ENCODE measurements around the gene ZBED5.
A peak's percentile ranks its signal among the peaks of the same experiment; 100 is the strongest.

Gene ZBED5

GRCh38 chr11:10813945-10814344, 43.9 kb downstream of the ZBED5 start:
- no peaks in the 10 kb centered on the region for H3K27me3 ChIP-seq
- peaks cover 0 to 8% (median 0%) of the 10 kb centered on the region in 4 donors for H3K4me1 ChIP-seq
- H3K27ac ChIP-seq = no peak overlapping the region
- DNase-seq = no peak
- no peaks in the 10 kb centered on the region for H3K9me3 ChIP-seq
- TF ChIP-seq, protein P1, sequence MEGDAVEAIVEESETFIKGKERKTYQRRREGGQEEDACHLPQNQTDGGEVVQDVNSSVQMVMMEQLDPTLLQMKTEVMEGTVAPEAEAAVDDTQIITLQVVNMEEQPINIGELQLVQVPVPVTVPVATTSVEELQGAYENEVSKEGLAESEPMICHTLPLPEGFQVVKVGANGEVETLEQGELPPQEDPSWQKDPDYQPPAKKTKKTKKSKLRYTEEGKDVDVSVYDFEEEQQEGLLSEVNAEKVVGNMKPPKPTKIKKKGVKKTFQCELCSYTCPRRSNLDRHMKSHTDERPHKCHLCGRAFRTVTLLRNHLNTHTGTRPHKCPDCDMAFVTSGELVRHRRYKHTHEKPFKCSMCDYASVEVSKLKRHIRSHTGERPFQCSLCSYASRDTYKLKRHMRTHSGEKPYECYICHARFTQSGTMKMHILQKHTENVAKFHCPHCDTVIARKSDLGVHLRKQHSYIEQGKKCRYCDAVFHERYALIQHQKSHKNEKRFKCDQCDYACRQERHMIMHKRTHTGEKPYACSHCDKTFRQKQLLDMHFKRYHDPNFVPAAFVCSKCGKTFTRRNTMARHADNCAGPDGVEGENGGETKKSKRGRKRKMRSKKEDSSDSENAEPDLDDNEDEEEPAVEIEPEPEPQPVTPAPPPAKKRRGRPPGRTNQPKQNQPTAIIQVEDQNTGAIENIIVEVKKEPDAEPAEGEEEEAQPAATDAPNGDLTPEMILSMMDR (IDR thresholded peaks at IDR 0.05) = no peak
- H3K36me3 ChIP-seq = no peaks in the 10 kb centered on the region
- intact Hi-C loops (cut with DNase I; ENCODE audit: low total_unique reads) = loop anchor here (1.0 kb wide), 1 partner anchor 19 kb away; no protein-coding TSS in a partner anchor
- H3K4me3 ChIP-seq = no peak overlapping the region

DNA sequence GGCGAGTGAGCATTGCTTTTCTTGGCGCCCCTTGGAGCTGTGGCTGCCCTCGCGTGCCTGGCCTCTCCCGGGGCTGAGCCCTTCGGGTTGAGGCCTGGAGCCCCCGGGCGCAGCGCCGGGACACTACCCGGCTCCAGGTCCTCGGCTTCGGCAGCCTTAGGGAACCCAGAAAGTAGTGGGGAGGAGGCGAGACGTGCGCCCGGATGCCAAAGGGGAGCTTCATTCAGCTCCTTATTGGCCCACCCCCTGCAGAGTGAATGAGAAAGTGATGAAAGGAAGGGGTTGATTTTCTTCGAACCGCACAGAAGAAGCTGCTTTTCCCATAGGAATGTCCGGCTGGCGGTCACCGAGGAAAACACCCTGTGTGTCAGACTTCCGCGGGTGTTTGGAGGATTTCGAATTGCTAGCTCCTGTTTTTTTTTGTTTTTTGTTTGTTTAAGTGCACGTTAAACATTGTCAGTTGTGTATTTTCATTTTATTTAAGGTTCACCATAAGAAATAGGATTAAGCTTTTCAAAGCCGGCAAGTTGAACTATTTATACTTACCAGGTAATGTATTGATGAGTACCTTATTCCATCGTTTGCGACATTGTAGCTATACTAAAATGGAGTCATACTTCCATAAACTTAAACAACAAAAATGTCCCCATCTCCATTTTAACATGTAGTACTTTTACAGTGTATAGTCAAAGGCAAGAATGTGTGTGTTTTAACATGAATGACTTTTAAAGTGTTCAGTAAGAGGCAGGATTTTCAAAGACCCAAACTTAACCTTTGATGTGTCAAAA, 48.3 kb downstream of the ZBED5 start:
- peak overlapping the region; percentile 93 to 98 for H3K4me3 ChIP-seq
- TF ChIP-seq, protein P1 (IDR thresholded peaks at IDR 0.05) = no peak
- DNase-seq = peak in 1 of 2 donors; percentile 30

DNA sequence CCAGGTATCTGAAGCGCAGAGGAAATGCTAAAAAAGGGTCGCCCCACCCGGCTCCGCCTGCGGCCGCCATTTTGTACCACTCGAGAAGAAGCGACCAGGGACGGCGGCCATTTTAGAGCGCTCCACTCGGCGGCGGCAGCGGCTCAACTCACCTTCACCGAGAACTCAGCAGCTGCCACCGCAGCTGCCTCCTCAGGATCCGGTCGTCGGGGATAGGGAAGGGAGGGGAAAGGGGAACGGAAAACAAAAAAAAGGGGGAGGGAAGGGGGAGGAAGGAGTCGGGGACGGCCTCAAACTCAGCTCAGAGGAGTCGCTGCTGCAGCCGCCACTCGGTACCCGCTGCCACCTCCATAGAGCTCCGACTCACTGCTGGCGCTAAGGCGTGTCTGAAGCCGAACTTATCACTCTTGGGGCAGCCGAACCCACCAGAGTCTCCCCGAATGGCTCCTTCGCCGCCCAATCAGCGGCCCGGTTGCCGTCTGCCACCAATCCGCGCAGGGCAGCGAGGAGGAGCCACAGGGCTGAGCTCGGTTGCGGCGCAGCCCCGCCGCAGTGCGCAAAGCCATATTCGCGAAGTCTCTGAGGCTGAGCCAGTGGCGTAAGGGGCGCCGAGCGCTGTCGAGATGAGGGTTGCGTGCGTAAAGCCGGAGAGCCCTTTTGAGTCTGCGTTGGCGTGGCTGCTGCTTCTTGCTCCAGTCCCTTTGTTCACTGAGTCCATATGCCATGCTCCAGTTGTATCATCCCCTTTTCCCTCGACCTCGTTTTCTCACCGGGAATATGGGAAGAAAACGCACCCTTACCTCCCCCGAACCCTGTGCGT, 49.1 kb downstream of the ZBED5 start, which contains the start of gene EIF4G2:
Gene EIF4G2, minus strand, starts transcription at position 374 of the 820 bp plus-strand sequence.
- peaks cover 0 to 43% (median 29%) of the 10 kb centered on the region in 4 donors for H3K4me1 ChIP-seq
- TF ChIP-seq, protein P1 (IDR thresholded peaks at IDR 0.05) = peak in 1 of 2 experiments; percentile 25

More for the DNA sequence above, 48.3 kb downstream of the ZBED5 start:
- no peaks in the 10 kb centered on the region for H3K9me3 ChIP-seq
- intact Hi-C loops (cut with DNase I; ENCODE audit: low total_unique reads) = loop anchor here (2.0 to 5.0 kb wide), 2 partner anchors 48 to 121 kb away; partner anchors contain the start of gene ZBED5
- H3K27ac ChIP-seq = peak overlapping the region; percentile 100
- H3K36me3 ChIP-seq = peaks cover 24 to 26% (median 25%) of the 10 kb centered on the region in 3 donors
- H3K4me1 ChIP-seq = peaks cover 0 to 35% (median 26%) of the 10 kb centered on the region in 4 donors
- H3K27me3 ChIP-seq = no peaks in the 10 kb centered on the region

GRCh38 chr11:10808235-10808552, 49.7 kb downstream of the ZBED5 start:
- Histone ChIP-seq H3K36me3 (peaks cover 37 to 39% (median 39%) of the 10 kb centered on the region in 3 donors), H3K9me3 (no peaks in the 10 kb centered on the region), H3K4me3 (peak overlapping the region; percentile 93 to 98), H3K27ac (peak overlapping the region; percentile 100), H3K4me1 (peaks cover 0 to 49% (median 29%) of the 10 kb centered on the region in 4 donors), H3K27me3 (no peaks in the 10 kb centered on the region)
- no peak for DNase-seq
- intact Hi-C loops (cut with DNase I; ENCODE audit: low total_unique reads) = loop anchor here (2.0 to 5.0 kb wide), 2 partner anchors 49 to 123 kb away; partner anchors contain the start of gene ZBED5
- TF ChIP-seq, protein P1 (IDR thresholded peaks at IDR 0.05) = no peak

More for the DNA sequence above, 49.1 kb downstream of the ZBED5 start, which contains the start of gene EIF4G2:
- Histone ChIP-seq H3K9me3 (no peaks in the 10 kb centered on the region), H3K4me3 (peak within 1 kb of the TSS; percentile 93 to 98), H3K27me3 (no peaks in the 10 kb centered on the region), H3K36me3 (peaks cover 32 to 34% (median 33%) of the 10 kb centered on the region in 3 donors), H3K27ac (peak within 1 kb of the TSS; percentile 100)
- intact Hi-C loops (cut with DNase I; ENCODE audit: low total_unique reads) = loop anchor here (2.0 to 5.0 kb wide), 2 partner anchors 49 to 122 kb away; partner anchors contain the start of gene ZBED5
- DNase-seq = peak; percentile 98 to 99

DNA sequence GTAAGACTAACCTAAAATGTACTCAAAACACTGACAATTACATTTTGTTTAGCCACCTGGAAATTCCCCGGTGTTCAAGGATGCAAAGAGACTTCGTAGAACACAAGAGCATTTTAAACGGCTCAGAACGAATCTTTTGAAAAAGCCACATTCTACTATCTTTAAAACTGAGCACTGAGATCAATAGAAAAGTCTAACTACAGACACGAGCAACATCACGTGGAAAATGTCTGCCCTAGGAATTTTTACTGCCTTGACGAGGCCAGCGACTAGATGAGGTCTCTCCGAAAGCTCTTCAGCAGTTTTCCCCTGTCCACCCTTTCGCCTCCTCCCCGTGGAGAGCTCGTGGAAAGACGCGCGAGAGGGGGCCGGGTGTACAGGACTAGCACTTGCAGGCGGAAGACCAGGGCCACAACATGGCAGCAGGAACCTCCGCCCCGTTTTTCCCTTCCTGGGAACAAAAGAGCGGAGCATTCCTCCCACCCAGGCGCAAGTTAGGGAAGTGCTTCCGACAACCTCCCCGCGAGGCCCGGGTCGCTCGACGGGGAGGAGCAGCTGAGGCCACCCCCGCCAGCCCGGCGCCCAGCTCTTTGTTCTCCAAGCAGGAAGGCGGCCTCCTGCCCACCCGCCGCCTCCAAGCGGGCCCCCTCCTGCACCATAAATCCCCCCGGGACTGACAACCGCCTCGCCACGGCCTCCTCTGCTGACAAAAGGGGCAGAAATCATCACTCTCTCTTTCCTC, 50.2 kb downstream of the ZBED5 start:
- peak; percentile 70 to 87 for DNase-seq
- H3K4me3 ChIP-seq = peak overlapping the region; percentile 93 to 98
- no peaks in the 10 kb centered on the region for H3K27me3 ChIP-seq
- H3K27ac ChIP-seq = peak overlapping the region; percentile 100
- intact Hi-C loops (cut with DNase I; ENCODE audit: low total_unique reads) = loop anchor here (2.0 to 5.0 kb wide), 2 partner anchors 50 to 123 kb away; partner anchors contain the start of gene ZBED5
- TF ChIP-seq, protein P1 (IDR thresholded peaks at IDR 0.05) = no peak
- peaks cover 43 to 45% (median 44%) of the 10 kb centered on the region in 3 donors for H3K36me3 ChIP-seq
- peaks cover 0 to 50% (median 31%) of the 10 kb centered on the region in 4 donors for H3K4me1 ChIP-seq
- no peaks in the 10 kb centered on the region for H3K9me3 ChIP-seq

Data from tibial artery (tissue), 4 donors.